ENCODE results near the gene OSBPL7. TPM values are rescaled to one million over a fixed set of nuclear protein-coding genes. Genes with fewer than 3 reads are reported as not detected.

Gene OSBPL7
- total and polyA plus RNA-seq, 2 of the 13 experiments (the other 11 are each of a cell fraction or from before 2014, with no cell fraction given), result 4.7 to 6.6 TPM

- 0 out of 2 replicates have a peak, but pooled peaks have one; percentile 50 for TF ChIP-seq ZNF367 (CRISPR knock-in tag; IDR thresholded peaks at IDR 0.05; ENCODE audit: borderline replicate concordance)
- TF ChIP-seq HNF4G (IDR thresholded peaks at IDR 0.05; ENCODE audit: borderline replicate concordance, low read depth, low read length), result no peak
- TF ChIP-seq HNF4G (CRISPR knock-in tag; IDR thresholded peaks at IDR 0.05; ENCODE audit: borderline replicate concordance, low read depth), result no peak
- no peak for TF ChIP-seq ZMAT5 (CRISPR knock-in tag; IDR thresholded peaks at IDR 0.05; ENCODE audit: borderline replicate concordance, low read depth)
- TF ChIP-seq MAFK (conservative IDR thresholded peaks at IDR 0.05 in 1 of 2, IDR thresholded peaks at IDR 0.05 in 1 of 2; ENCODE audit: low read length in 2 of 2), result no peak
- peak; percentile 76; the same call in 1 of the 2 replicates for TF ChIP-seq DRAP1 (CRISPR knock-in tag; IDR thresholded peaks at IDR 0.05)
- TF ChIP-seq ZNF572 (CRISPR knock-in tag; IDR thresholded peaks at IDR 0.05), result no peak
- peak; percentile 44; the same call in 1 of the 2 replicates for TF ChIP-seq FOXC1 (CRISPR knock-in tag; IDR thresholded peaks at IDR 0.05; ENCODE audit: borderline replicate concordance)
- TF ChIP-seq ZNF652 (CRISPR knock-in tag; IDR thresholded peaks at IDR 0.05; ENCODE audit: borderline replicate concordance, low read depth), result no peak
- TF ChIP-seq HNF1B (CRISPR knock-in tag; IDR thresholded peaks at IDR 0.05), result peak; percentile 94
- peak; percentile 43 for TF ChIP-seq SMC3 (IDR thresholded peaks at IDR 0.05; ENCODE audit: low read length)
- 0 out of 2 replicates have a peak, but pooled peaks have one; percentile 65 for TF ChIP-seq ZNF552 (CRISPR knock-in tag; IDR thresholded peaks at IDR 0.05; ENCODE audit: borderline replicate concordance)
- TF ChIP-seq ZNF543 (CRISPR knock-in tag; IDR thresholded peaks at IDR 0.05), result peak; percentile 72; the same call in 1 of the 2 replicates
- TF ChIP-seq KLF16 (CRISPR knock-in tag; IDR thresholded peaks at IDR 0.05), result peak in 1 of 2 experiments; percentile 96; a peak in 2 of 4 replicates
- no peak for TF ChIP-seq SNRNP70 (IDR thresholded peaks at IDR 0.05; ENCODE audit: low read depth, low read length)
- peak; percentile 92 for TF ChIP-seq ZNF580 (CRISPR knock-in tag; IDR thresholded peaks at IDR 0.05; ENCODE audit: borderline replicate concordance, low read depth)
- peak; percentile 55 for TF ChIP-seq TGIF2 (CRISPR knock-in tag; IDR thresholded peaks at IDR 0.05)
- TF ChIP-seq MEF2D (CRISPR knock-in tag; IDR thresholded peaks at IDR 0.05), result no peak; the same call in 1 of the 2 replicates
- TF ChIP-seq YY1 (IDR thresholded peaks at IDR 0.05; ENCODE audit: insufficient read depth, insufficient replicate concordance, low read depth, low read length), result peak; percentile 94
- TF ChIP-seq TFE3 (CRISPR knock-in tag; IDR thresholded peaks at IDR 0.05), result peak; percentile 63; the same call in 1 of the 2 replicates
- no peak; the same call in 1 of the 2 replicates for TF ChIP-seq E2F1 (CRISPR knock-in tag; IDR thresholded peaks at IDR 0.05)
- peak; percentile 47; the same call in 1 of the 2 replicates for TF ChIP-seq ARNT2 (CRISPR knock-in tag; IDR thresholded peaks at IDR 0.05; ENCODE audit: low read depth)
- no peak for TF ChIP-seq EHMT2 (IDR thresholded peaks at IDR 0.05; ENCODE audit: borderline replicate concordance, low read depth, low read length)
Measured at GRCh38 chr17:47831003-47831933, 9.7 kb upstream of the OSBPL7 start, which contains the start of the genes LRRC46 and MRPL10 (continued).

Data from HepG2 (cell line).